Measurements from ENCODE around the gene ERVFRD-1.
"Not testable (repeated sequence)": the region's sequence is repeated elsewhere in the genome, so short reads cannot be mapped to it uniquely, and the experiment has no call there.

Gene ERVFRD-1

GRCh38 chr6:11113038-11113437 lies 1.5 kb upstream of the ERVFRD-1 start:
- no peaks in the 10 kb centered on the region for H3K27me3 Mint-ChIP-seq
- H3K36me3 Mint-ChIP-seq (ENCODE audit: low read depth): no peaks in the 10 kb centered on the region
- H3K27ac Mint-ChIP-seq: no peak overlapping the region
- no peak overlapping the region for H3K4me3 Mint-ChIP-seq
- DNase-seq: no peak
- peaks cover 34% of the 10 kb centered on the region for H3K4me1 Mint-ChIP-seq (ENCODE audit: low read depth)
- no peaks in the 10 kb centered on the region for H3K9me3 Mint-ChIP-seq

- no peaks in the 10 kb centered on the region for H3K27me3 Mint-ChIP-seq
- H3K27ac Mint-ChIP-seq: peak overlapping the region; percentile 71
- H3K4me3 Mint-ChIP-seq: peak overlapping the region; percentile 56
These were observed 378 bp upstream of the ERVFRD-1 start for GRCh38 chr6:11111769-11112437.

GRCh38 chr6:11108726-11109125 lies 2.8 kb downstream of the ERVFRD-1 start:
- Mint-ChIP-seq H3K36me3 (ENCODE audit: low read depth) (peaks cover under 1% of the 10 kb centered on the region), H3K27me3 (no peaks in the 10 kb centered on the region), H3K4me3 (no peak overlapping the region), H3K9me3 (no peaks in the 10 kb centered on the region), H3K4me1 (ENCODE audit: low read depth) (peaks cover 25% of the 10 kb centered on the region), H3K27ac (no peak overlapping the region)
- DNase-seq: no peak

More at GRCh38 chr6:11111769-11112437, 378 bp upstream of the ERVFRD-1 start:
- no peak for DNase-seq
- no peaks in the 10 kb centered on the region for H3K9me3 Mint-ChIP-seq
- peaks cover 34% of the 10 kb centered on the region for H3K4me1 Mint-ChIP-seq (ENCODE audit: low read depth)
- H3K36me3 Mint-ChIP-seq (ENCODE audit: low read depth): no peaks in the 10 kb centered on the region

GRCh38 chr6:11103065-11103464 lies 8.5 kb downstream of the ERVFRD-1 start:
- DNase-seq: no peak
- H3K27ac Mint-ChIP-seq: no peak overlapping the region
- no peaks in the 10 kb centered on the region for H3K27me3 Mint-ChIP-seq
- H3K4me1 Mint-ChIP-seq (ENCODE audit: low read depth): peaks cover 21% of the 10 kb centered on the region
- H3K4me3 Mint-ChIP-seq: no peak overlapping the region
- H3K36me3 Mint-ChIP-seq (ENCODE audit: low read depth): peaks cover 41% of the 10 kb centered on the region
- peaks cover 2% of the 10 kb centered on the region for H3K9me3 Mint-ChIP-seq

- Mint-ChIP-seq H3K4me3 (no peak overlapping the region), H3K36me3 (ENCODE audit: low read depth) (peaks cover 52% of the 10 kb centered on the region), H3K27ac (no peak overlapping the region), H3K4me1 (ENCODE audit: low read depth) (peaks cover 27% of the 10 kb centered on the region), H3K27me3 (no peaks in the 10 kb centered on the region), H3K9me3 (peaks cover 2% of the 10 kb centered on the region)
- DNase-seq: no peak
These were observed 10.1 kb downstream of the ERVFRD-1 start for GRCh38 chr6:11101417-11101816.

GRCh38 chr6:11098004-11098403 lies 13.5 kb downstream of the ERVFRD-1 start:
- Mint-ChIP-seq H3K9me3 (peaks cover 2% of the 10 kb centered on the region), H3K36me3 (ENCODE audit: low read depth) (peaks cover 62% of the 10 kb centered on the region), H3K27ac (no peak overlapping the region), H3K4me3 (no peak overlapping the region), H3K27me3 (no peaks in the 10 kb centered on the region), H3K4me1 (ENCODE audit: low read depth) (peaks cover 45% of the 10 kb centered on the region)
- DNase-seq: no peak

- no peak for DNase-seq
- Mint-ChIP-seq H3K27me3 (no peaks in the 10 kb centered on the region), H3K27ac (no peak overlapping the region), H3K4me1 (ENCODE audit: low read depth) (peaks cover 48% of the 10 kb centered on the region), H3K4me3 (no peak overlapping the region), H3K9me3 (peaks cover 2% of the 10 kb centered on the region), H3K36me3 (ENCODE audit: low read depth) (peaks cover 60% of the 10 kb centered on the region)
These were observed 14.0 kb downstream of the ERVFRD-1 start for GRCh38 chr6:11097476-11097875.

GRCh38 chr6:11096109-11096508 lies 15.4 kb downstream of the ERVFRD-1 start:
- H3K27me3 Mint-ChIP-seq: no peaks in the 10 kb centered on the region
- peaks cover 2% of the 10 kb centered on the region for H3K9me3 Mint-ChIP-seq
- peaks cover 41% of the 10 kb centered on the region for H3K4me1 Mint-ChIP-seq (ENCODE audit: low read depth)
- no peak overlapping the region for H3K27ac Mint-ChIP-seq
- peak overlapping the region; percentile 91 for H3K4me3 Mint-ChIP-seq
- DNase-seq: no peak
- H3K36me3 Mint-ChIP-seq (ENCODE audit: low read depth): peaks cover 53% of the 10 kb centered on the region

GRCh38 chr6:11094941-11095340 lies 16.6 kb downstream of the ERVFRD-1 start:
- Mint-ChIP-seq H3K9me3 (no peaks in the 10 kb centered on the region), H3K36me3 (ENCODE audit: low read depth) (peaks cover 44% of the 10 kb centered on the region), H3K27ac (peak overlapping the region; percentile 92), H3K27me3 (no peaks in the 10 kb centered on the region), H3K4me3 (peak overlapping the region; percentile 91), H3K4me1 (ENCODE audit: low read depth) (peaks cover 37% of the 10 kb centered on the region)
- no peak for DNase-seq

- no peaks in the 10 kb centered on the region for H3K27me3 Mint-ChIP-seq
- peaks cover 34% of the 10 kb centered on the region for H3K4me1 Mint-ChIP-seq (ENCODE audit: low read depth)
- H3K9me3 Mint-ChIP-seq: no peaks in the 10 kb centered on the region
- peak overlapping the region; percentile 92 for H3K27ac Mint-ChIP-seq
- peak overlapping the region; percentile 91 for H3K4me3 Mint-ChIP-seq
- peaks cover 39% of the 10 kb centered on the region for H3K36me3 Mint-ChIP-seq (ENCODE audit: low read depth)
- DNase-seq: no peak
These were observed 17.1 kb downstream of the ERVFRD-1 start for GRCh38 chr6:11094411-11094851.

- H3K4me3 Mint-ChIP-seq: peak within 1 kb of the TSS; percentile 94
- peaks cover 32% of the 10 kb centered on the region for H3K4me1 Mint-ChIP-seq (ENCODE audit: low read depth)
- no peaks in the 10 kb centered on the region for H3K9me3 Mint-ChIP-seq
- no peaks in the 10 kb centered on the region for H3K27me3 Mint-ChIP-seq
- peak within 1 kb of the TSS; percentile 98 for H3K27ac Mint-ChIP-seq
- DNase-seq: peak; percentile 95
- peaks cover 33% of the 10 kb centered on the region for H3K36me3 Mint-ChIP-seq (ENCODE audit: low read depth)
These were observed 17.7 kb downstream of the ERVFRD-1 start, which contains the start of gene SMIM13 for GRCh38 chr6:11093626-11094410. Gene SMIM13, plus strand, starts transcription at chr6:11093834. Its CDS starts 480 bp downstream, at chr6:11094314.

- DNase-seq: no peak
- no peaks in the 10 kb centered on the region for H3K9me3 Mint-ChIP-seq
- peak overlapping the region; percentile 94 for H3K4me3 Mint-ChIP-seq
These were observed 18.2 kb downstream of the ERVFRD-1 start for GRCh38 chr6:11093376-11093625.

GRCh38 chr6:11092668-11093375 lies 18.7 kb downstream of the ERVFRD-1 start:
- H3K4me1 Mint-ChIP-seq (ENCODE audit: low read depth): peaks cover 28% of the 10 kb centered on the region
- no peak for DNase-seq
- peaks cover 26% of the 10 kb centered on the region for H3K36me3 Mint-ChIP-seq (ENCODE audit: low read depth)
- H3K9me3 Mint-ChIP-seq: no peaks in the 10 kb centered on the region
- H3K4me3 Mint-ChIP-seq: peak overlapping the region; percentile 94
- no peaks in the 10 kb centered on the region for H3K27me3 Mint-ChIP-seq
- H3K27ac Mint-ChIP-seq: peak overlapping the region; percentile 98

More at GRCh38 chr6:11093376-11093625, 18.2 kb downstream of the ERVFRD-1 start:
- Mint-ChIP-seq H3K27me3 (no peaks in the 10 kb centered on the region), H3K27ac (peak overlapping the region; percentile 98), H3K4me1 (ENCODE audit: low read depth) (peaks cover 32% of the 10 kb centered on the region), H3K36me3 (ENCODE audit: low read depth) (peaks cover 30% of the 10 kb centered on the region)

- Mint-ChIP-seq H3K4me1 (ENCODE audit: low read depth) (peaks cover 22% of the 10 kb centered on the region), H3K36me3 (ENCODE audit: low read depth) (peaks cover 14% of the 10 kb centered on the region)
- H3K27me3 Mint-ChIP-seq, DNase-seq, H3K9me3 Mint-ChIP-seq, H3K4me3 Mint-ChIP-seq, H3K27ac Mint-ChIP-seq: not testable (repeated sequence)
These were observed 20.4 kb downstream of the ERVFRD-1 start for GRCh38 chr6:11091141-11091540.

Data from activated T-cell treated with anti-CD3 and anti-CD28 coated beads, Interleukin-2, amount 50 U/mL, for 24 hours (primary cell).